ENCODE data around the gene DOCK1.

DOCK1 gene

GRCh38 chr10:126904818-126905701, at the start of gene DOCK1:
Gene DOCK1, plus strand, starts transcription at chr10:126905428. Its CDS starts 90 bp downstream, at chr10:126905518.
- H3K27ac ChIP-seq (ENCODE audit: low read length): no peak within 1 kb of the TSS
- no peak within 1 kb of the TSS for H3K4me2 ChIP-seq (ENCODE audit: low read depth, low read length)
- H2AFZ ChIP-seq (ENCODE audit: low read length): no peak within 1 kb of the TSS

GRCh38 chr10:126857178-126857806, 47.9 kb upstream of the DOCK1 start:
- no peak for DNase-seq
- no peaks in the 10 kb centered on the region for H3K9me3 ChIP-seq (replicated peaks; ENCODE audit: insufficient read depth, low read length)
- H3K4me1 ChIP-seq (ENCODE audit: low read length): no peaks in the 10 kb centered on the region
- H2AFZ ChIP-seq (ENCODE audit: low read length): no peak overlapping the region
- no peak overlapping the region for H3K4me3 ChIP-seq (ENCODE audit: low read length)
- no peaks in the 10 kb centered on the region for H3K27me3 ChIP-seq (replicated peaks; ENCODE audit: insufficient read depth, low read length)
- H3K4me2 ChIP-seq (ENCODE audit: low read depth, low read length): no peak overlapping the region
- H3K9me2 ChIP-seq (replicated peaks; ENCODE audit: insufficient read depth, low read length): no peaks in the 10 kb centered on the region
- no peaks in the 10 kb centered on the region for H3F3A ChIP-seq (ENCODE audit: insufficient read depth, low read length)
- H3K27ac ChIP-seq (ENCODE audit: low read length): no peak overlapping the region
- TF ChIP-seq EZH2phosphoT487 (IDR thresholded peaks at IDR 0.05; ENCODE audit: low read length) (no peak), EZH2 (optimal IDR thresholded peaks at IDR 0.05; ENCODE audit: low read depth, low read length) (no peak), CTCF (IDR thresholded peaks at IDR 0.05; ENCODE audit: low read length) (no peak)
- no peak overlapping the region for H3K9ac ChIP-seq (ENCODE audit: low read length)
- H3K36me3 ChIP-seq (replicated peaks; ENCODE audit: insufficient read depth, low read length): no peaks in the 10 kb centered on the region
- H3K79me2 ChIP-seq (ENCODE audit: low read length): no peaks in the 10 kb centered on the region
- no peaks in the 10 kb centered on the region for H4K20me1 ChIP-seq (ENCODE audit: insufficient read depth, low read length)

More at GRCh38 chr10:126904818-126905701, at the start of gene DOCK1:
- Histone ChIP-seq H3K9me2 (replicated peaks; ENCODE audit: insufficient read depth, low read length) (no peaks in the 10 kb centered on the region), H4K20me1 (ENCODE audit: insufficient read depth, low read length) (no peaks in the 10 kb centered on the region), H3K36me3 (replicated peaks; ENCODE audit: insufficient read depth, low read length) (no peaks in the 10 kb centered on the region), H3K27me3 (replicated peaks; ENCODE audit: insufficient read depth, low read length) (no peaks in the 10 kb centered on the region), H3K4me3 (ENCODE audit: low read length) (no peak within 1 kb of the TSS), H3K79me2 (ENCODE audit: low read length) (no peaks in the 10 kb centered on the region), H3F3A (ENCODE audit: insufficient read depth, low read length) (no peaks in the 10 kb centered on the region), H3K9ac (ENCODE audit: low read length) (no peak within 1 kb of the TSS), H3K9me3 (replicated peaks; ENCODE audit: insufficient read depth, low read length) (no peaks in the 10 kb centered on the region), H3K4me1 (ENCODE audit: low read length) (no peaks in the 10 kb centered on the region)
- TF ChIP-seq CTCF (IDR thresholded peaks at IDR 0.05; ENCODE audit: low read length): no peak
- no peak for TF ChIP-seq EZH2phosphoT487 (IDR thresholded peaks at IDR 0.05; ENCODE audit: low read length)
- TF ChIP-seq EZH2 (optimal IDR thresholded peaks at IDR 0.05; ENCODE audit: low read depth, low read length): no peak
- DNase-seq: no peak

- Histone ChIP-seq H2AFZ (ENCODE audit: low read length) (no peak overlapping the region), H3K9me3 (replicated peaks; ENCODE audit: insufficient read depth, low read length) (no peaks in the 10 kb centered on the region), H3K27me3 (replicated peaks; ENCODE audit: insufficient read depth, low read length) (no peaks in the 10 kb centered on the region), H3K27ac (ENCODE audit: low read length) (no peak overlapping the region), H4K20me1 (ENCODE audit: insufficient read depth, low read length) (no peaks in the 10 kb centered on the region), H3K9ac (ENCODE audit: low read length) (no peak overlapping the region), H3F3A (ENCODE audit: insufficient read depth, low read length) (no peaks in the 10 kb centered on the region), H3K36me3 (replicated peaks; ENCODE audit: insufficient read depth, low read length) (no peaks in the 10 kb centered on the region), H3K4me1 (ENCODE audit: low read length) (no peaks in the 10 kb centered on the region), H3K4me3 (ENCODE audit: low read length) (no peak overlapping the region), H3K9me2 (replicated peaks; ENCODE audit: insufficient read depth, low read length) (no peaks in the 10 kb centered on the region), H3K4me2 (ENCODE audit: low read depth, low read length) (no peak overlapping the region), H3K79me2 (ENCODE audit: low read length) (no peaks in the 10 kb centered on the region)
- TF ChIP-seq CTCF (IDR thresholded peaks at IDR 0.05; ENCODE audit: low read length) (no peak), EZH2phosphoT487 (IDR thresholded peaks at IDR 0.05; ENCODE audit: low read length) (no peak), EZH2 (optimal IDR thresholded peaks at IDR 0.05; ENCODE audit: low read depth, low read length) (no peak)
- DNase-seq: no peak
Measured at GRCh38 chr10:126867567-126868365, 37.5 kb upstream of the DOCK1 start.

All from MM.1S (cell line).